ENCODE measurements around the gene EFS. TPM values are rescaled to one million over a fixed set of nuclear protein-coding genes. Genes with fewer than 3 reads are reported as not detected.

EFS gene
- total RNA-seq, 1 donor from 2014 or later, result not detected

GRCh38 chr14:23379366-23380196 lies 14.6 kb upstream of the EFS start:
- DNase-seq (ENCODE audit: low read depth, low spot score), result no peak

GRCh38 chr14:23378612-23379220 lies 13.7 kb upstream of the EFS start:
- no peak for DNase-seq (ENCODE audit: low read depth, low spot score)

DNA sequence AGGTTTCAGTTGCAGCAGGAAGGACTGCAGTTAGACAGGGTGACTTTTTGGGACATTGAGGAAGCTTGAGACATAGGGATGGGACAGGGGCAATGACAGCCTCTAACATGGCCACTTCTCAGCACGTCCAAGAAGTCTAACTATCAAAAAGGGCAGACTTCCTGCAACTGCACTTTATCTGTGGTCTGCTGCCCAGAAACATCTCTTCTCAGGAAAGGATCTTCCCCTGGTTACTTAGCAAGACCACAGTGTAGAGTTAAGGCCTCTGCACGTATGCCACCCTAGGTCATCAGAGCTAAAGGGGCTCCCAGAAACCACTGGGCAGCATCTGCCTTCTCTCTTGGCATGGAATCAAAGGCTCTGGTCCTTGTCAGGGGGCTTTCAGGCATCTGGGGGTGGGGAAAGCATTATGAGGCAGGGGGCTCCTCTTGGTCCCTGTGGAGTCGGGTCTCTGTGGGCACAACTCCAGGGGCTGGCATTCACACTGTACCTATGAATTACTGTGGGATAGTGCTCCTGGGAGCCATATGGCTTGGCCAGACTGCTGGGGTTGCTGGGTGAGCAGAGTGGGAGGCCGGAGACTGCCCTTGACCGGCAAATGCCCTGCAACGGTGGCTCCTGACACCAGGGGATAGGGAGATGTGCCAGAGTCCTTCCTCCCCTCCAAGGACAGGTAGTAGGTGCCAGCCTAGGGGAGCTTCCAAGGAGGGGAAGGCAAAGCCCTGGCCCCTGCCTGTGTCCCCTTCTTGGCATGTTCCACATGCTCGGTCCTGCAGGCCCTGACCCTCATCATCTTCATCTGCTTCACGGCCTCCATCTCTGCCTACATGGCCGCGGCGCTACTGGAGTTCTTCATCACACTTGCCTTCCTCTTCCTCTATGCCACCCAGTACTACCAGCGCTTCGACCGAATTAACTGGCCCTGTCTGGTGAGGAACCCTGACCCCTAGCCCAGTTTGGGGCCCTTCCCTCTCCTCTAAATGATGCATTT lies 12.9 kb upstream of the EFS start:
- no peak for DNase-seq (ENCODE audit: low read depth, low spot score)

GRCh38 chr14:23377198-23377550 lies 12.2 kb upstream of the EFS start:
- no peak for DNase-seq (ENCODE audit: low read depth, low spot score)

GRCh38 chr14:23376482-23377197 lies 11.7 kb upstream of the EFS start, which contains the start of gene CMTM5:
Gene CMTM5, plus strand, starts transcription at chr14:23377046. Its CDS starts 206 bp downstream, at chr14:23377252.
- DNase-seq (ENCODE audit: low read depth, low spot score), result no peak

GRCh38 chr14:23375527-23376251 lies 10.7 kb upstream of the EFS start:
- DNase-seq (ENCODE audit: low read depth, low spot score), result no peak

GRCh38 chr14:23373041-23373440 lies 8.1 kb upstream of the EFS start:
- DNase-seq (ENCODE audit: low read depth, low spot score), result no peak

GRCh38 chr14:23372509-23372908 lies 7.5 kb upstream of the EFS start, which contains the start of gene IL25:
Gene IL25, plus strand, starts transcription at chr14:23372809.
- no peak for DNase-seq (ENCODE audit: low read depth, low spot score)

DNA sequence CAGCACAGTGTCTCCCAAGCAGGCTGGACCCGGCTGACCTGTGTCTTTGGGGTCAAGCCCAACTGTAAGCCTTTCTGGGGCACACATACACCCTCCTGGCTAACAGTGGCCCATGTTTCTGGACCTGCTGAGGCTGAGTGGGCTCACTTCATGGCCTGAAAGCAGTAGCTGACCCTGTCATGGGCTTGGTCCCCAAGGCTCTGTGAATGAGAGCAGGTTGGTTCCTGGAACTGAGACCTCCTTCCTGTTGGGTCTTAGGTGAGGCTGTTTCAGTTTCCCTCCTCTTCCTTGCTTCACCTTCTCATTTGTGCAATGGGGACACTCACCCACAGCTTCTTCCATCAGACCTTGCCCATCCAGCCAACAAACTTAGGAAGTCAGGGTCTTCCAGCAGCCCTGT lies 6.9 kb upstream of the EFS start:
- no peak for DNase-seq (ENCODE audit: low read depth, low spot score)

DNA sequence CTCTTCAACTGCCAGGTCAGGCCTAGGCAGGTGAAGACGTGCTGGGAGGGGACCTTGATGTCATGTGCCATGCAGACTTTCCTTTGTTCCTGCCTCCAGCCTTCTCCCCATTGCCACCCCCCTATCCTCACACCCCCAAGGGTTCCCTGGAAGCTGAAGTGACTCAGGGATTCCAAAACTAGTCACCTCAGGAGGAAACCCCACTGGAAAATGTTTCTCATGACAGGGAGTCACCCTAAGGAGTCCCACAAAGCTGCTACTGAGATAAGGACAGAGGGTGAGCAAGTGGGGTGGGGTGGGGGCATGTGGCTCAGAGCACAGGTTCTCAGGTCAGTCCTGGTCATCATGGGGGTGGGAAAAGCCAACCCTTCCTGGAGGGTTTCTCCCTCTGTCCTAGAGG lies 5.2 kb upstream of the EFS start:
- DNase-seq (ENCODE audit: low read depth, low spot score), result no peak

DNA sequence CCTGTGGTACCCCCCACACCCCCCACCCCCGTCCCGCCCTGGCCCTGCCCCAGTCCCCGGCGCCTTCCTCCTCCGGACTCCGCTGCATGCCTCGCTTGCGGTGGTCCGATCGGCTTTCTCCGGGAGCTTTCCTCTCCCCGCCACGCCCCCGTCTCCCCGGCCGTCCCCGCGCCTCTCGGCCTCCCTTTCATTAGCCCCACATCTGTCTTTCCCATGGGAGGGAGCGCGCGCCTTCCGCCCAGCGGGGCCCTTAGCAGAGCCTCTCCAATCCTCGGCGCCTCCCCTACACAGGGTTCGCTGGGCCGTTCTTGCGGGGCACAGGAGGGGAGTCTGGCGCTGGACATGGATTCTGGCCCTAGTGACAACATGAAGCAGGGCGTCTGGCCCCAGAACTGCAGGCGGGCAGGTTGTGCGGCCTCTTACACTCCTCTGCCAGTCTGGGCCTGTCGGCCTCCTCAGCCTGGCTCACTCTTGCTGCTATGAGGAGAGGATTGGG lies 1.5 kb upstream of the EFS start:
- no peak for DNase-seq (ENCODE audit: low read depth, low spot score)

DNA sequence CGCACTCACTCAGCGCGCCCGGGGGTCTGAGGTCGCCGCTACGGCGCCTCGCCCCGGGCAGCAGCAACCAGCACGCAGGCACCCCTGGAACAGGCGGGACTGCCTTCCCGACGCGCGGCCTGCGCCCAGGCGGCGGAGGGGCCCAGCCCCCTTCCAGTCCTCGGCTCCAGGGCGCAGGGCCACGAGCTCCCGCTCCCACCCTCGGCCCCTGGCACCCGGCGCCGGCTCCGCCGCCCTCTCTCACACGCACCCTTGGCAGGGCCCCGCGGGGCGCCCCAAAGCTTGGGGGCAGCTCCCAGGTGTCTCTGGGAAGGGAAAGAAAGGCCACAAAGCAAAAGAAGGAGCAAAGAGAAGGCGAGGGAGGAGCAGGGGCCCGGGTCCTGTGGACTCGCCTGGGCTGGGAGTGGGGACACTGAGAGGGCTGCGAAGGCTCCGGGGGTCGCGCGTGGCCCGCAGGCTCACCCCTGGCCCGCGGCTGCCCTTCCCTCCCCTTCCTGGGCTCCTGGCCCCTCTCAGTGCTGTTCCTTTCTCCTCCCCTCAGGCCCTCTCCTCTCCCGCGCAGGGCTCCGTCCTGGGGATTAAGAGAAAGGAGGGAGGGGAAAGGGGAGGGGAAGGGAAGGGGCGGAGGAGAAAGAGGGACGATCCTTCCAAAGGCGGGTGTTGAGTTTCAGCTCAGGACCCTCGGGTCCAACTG lies 907 bp upstream of the EFS start:
- DNase-seq (ENCODE audit: low read depth, low spot score), result no peak

- DNase-seq (ENCODE audit: low read depth, low spot score), result no peak
These were observed 572 bp downstream of the EFS start for GRCh38 chr14:23364164-23365035.

GRCh38 chr14:23362200-23362599 lies 2.8 kb downstream of the EFS start:
- DNase-seq (ENCODE audit: low read depth, low spot score), result no peak

DNA sequence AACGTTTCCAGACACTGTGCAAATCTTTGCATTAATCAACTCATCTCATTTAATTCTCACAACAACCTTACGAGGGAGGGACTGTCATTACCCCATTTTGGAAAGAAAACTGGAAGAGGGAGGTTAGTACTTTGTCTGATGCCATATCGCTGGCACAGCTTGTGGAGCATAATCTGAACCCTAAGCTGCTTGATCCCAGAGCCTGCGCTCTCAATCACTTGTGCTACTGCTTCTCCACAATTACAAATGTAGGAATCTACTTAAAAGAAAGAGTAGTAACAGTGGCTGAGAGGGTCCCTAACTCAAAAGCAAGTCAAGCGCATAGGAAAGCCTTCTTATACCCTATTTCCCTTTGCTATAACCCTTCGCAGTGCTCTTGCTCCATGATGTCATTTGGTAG lies 3.2 kb downstream of the EFS start:
- no peak for DNase-seq (ENCODE audit: low read depth, low spot score)

- no peak for DNase-seq (ENCODE audit: low read depth, low spot score)
These were observed 3.7 kb downstream of the EFS start for GRCh38 chr14:23361320-23361719.

- no peak for DNase-seq (ENCODE audit: low read depth, low spot score)
These were observed 4.5 kb downstream of the EFS start for GRCh38 chr14:23360496-23360895.

- no peak for DNase-seq (ENCODE audit: low read depth, low spot score)
These were observed 5.1 kb downstream of the EFS start for GRCh38 chr14:23359722-23360447.
